Astrocyte (in vitro differentiated cells and primary cell): ENCODE data around the gene SEC11A.

ENCODE experiments used
- CTCF ChIP-seq: IDR thresholded peaks from 2 replicates; pipeline ENCODE4 v1.5.1; 2011; ENCODE audit warnings: low read depth, mild to moderate bottlenecking, inconsistent platforms, low read length, moderate library complexity; ENCODE audit not compliant: insufficient read depth
- EZH2 ChIP-seq: IDR thresholded peaks from 2 replicates; pipeline ENCODE4 v1.6.1; 2012; ENCODE audit warnings: mild to moderate bottlenecking, low read length, inconsistent platforms; ENCODE audit not compliant: insufficient read depth

- TF ChIP-seq CTCF = no peak
- TF ChIP-seq EZH2 = no peak
Observed at GRCh38 chr15:84659904-84660781, 55.8 kb downstream of the SEC11A start.
